Epithelial cell of esophagus (primary cell): ENCODE results near the gene DUSP12.

ENCODE experiments used
- DNase-seq: peaks from one replicate; pipeline ENCODE4 v3.0.0; 2010; ENCODE audit warnings: low read depth
- H3K4me3 ChIP-seq: 2 replicates; pipeline ENCODE4 v1.5.1; 2011; ENCODE audit warnings: mild to moderate bottlenecking, low read length, control low read depth
- CTCF ChIP-seq: IDR thresholded peaks from 2 replicates; pipeline ENCODE4 v1.5.1; 2011; ENCODE audit warnings: low read depth, mild to moderate bottlenecking, low read length, control low read depth, inconsistent platforms; ENCODE audit not compliant: insufficient read depth; ENCODE audit errors: missing control alignments

Gene DUSP12

GRCh38 chr1:161779393-161779792, 29.8 kb downstream of the DUSP12 start:
- DNase-seq: no peak
- H3K4me3 ChIP-seq: no peak overlapping the region
- no peak for TF ChIP-seq CTCF

- H3K4me3 ChIP-seq: no peak overlapping the region
- TF ChIP-seq CTCF: no peak
- no peak for DNase-seq
Measured at GRCh38 chr1:161781995-161782394, 32.4 kb downstream of the DUSP12 start.

- DNase-seq: no peak
- no peak for TF ChIP-seq CTCF
- H3K4me3 ChIP-seq: no peak overlapping the region
Measured at GRCh38 chr1:161782886-161783285, 33.3 kb downstream of the DUSP12 start.

GRCh38 chr1:161784968-161785367, 35.4 kb downstream of the DUSP12 start:
- no peak overlapping the region for H3K4me3 ChIP-seq
- no peak for TF ChIP-seq CTCF
- no peak for DNase-seq

- H3K4me3 ChIP-seq: no peak overlapping the region
- DNase-seq: no peak
- TF ChIP-seq CTCF: no peak
Measured at GRCh38 chr1:161787355-161787754, 37.8 kb downstream of the DUSP12 start.

- DNase-seq: no peak
- no peak for TF ChIP-seq CTCF
- H3K4me3 ChIP-seq: no peak overlapping the region
Measured at GRCh38 chr1:161790587-161791317, 41.2 kb downstream of the DUSP12 start.

- DNase-seq: peak; percentile 61
- TF ChIP-seq CTCF: no peak
- no peak overlapping the region for H3K4me3 ChIP-seq
Measured at GRCh38 chr1:161791904-161792655, 42.5 kb downstream of the DUSP12 start.
